Prostate gland (tissue), 2 donors: ENCODE results near the gene CTNNBIP1. TPM values are rescaled to one million over a fixed set of nuclear protein-coding genes. Genes with fewer than 3 reads are reported as not detected.

Experiments used
- DNase-seq: peaks from one replicate; pipeline ENCODE4 v3.0.0-alpha.2; 2019; ENCODE audit warnings: low spot score
- H3K27ac ChIP-seq, 2 donors: fragments of 200-600 bp; sonication (generic); 2 replicates each; pipeline ENCODE4 v1.5.1; 2017 to 2019
- H3K27me3 ChIP-seq: fragments of 200-600 bp; sonication (generic); replicated peaks from 2 replicates; pipeline ENCODE4 v1.5.1; 2019; ENCODE audit not compliant: insufficient read depth
- H3K36me3 ChIP-seq, 2 donors: fragments of 200-600 bp; sonication (generic); 1 replicate in 1 of 2; 2 replicates in 1 of 2; pipeline versions ENCODE4 v1.5.1 to v1.8.1; 2017 to 2019
- H3K4me1 ChIP-seq: fragments of 200-600 bp; sonication (generic); replicated peaks from 2 replicates; pipeline ENCODE4 v1.5.1; 2019
- H3K4me3 ChIP-seq, 2 donors: fragments of 200-600 bp; sonication (generic); 2 replicates each; pipeline ENCODE4 v1.5.1; 2017 to 2019
- H3K9me3 ChIP-seq: fragments of 200-600 bp; sonication (generic); 2 replicates; pipeline ENCODE4 v1.5.1; 2017
- POLR2A ChIP-seq: fragments of 450-650 bp; IDR thresholded peaks from one replicate; pipeline ENCODE4 v1.6.1; 2016; ENCODE audit warnings: antibody characterized with exemption, mild to moderate bottlenecking
- POLR2AphosphoS5 ChIP-seq: sonication (generic); formaldehyde crosslinking; IDR thresholded peaks from one replicate; pipeline ENCODE4 v1.6.1; 2017; ENCODE audit warnings: antibody characterized with exemption
- WGBS: methylation state at CpG from one replicate; pipeline ENCODE4 v1.1.5; 2018; 5-methylcytosine and 5-hydroxymethylcytosine counted together
- intact Hi-C: fragments of 100-400 bp; cut with DNase I; formaldehyde crosslinking; loops from one replicate; pipeline ENCODE4 v1.14.2; 2022
- total RNA-seq, 2 donors: library from RNA; depleted of rRNA; stranded (reverse); fragments of >200 nt; gene quantifications; one replicate each; pipeline ENCODE4 v1.1.0, GENCODE V29; 2016
- TF ChIP-seq, protein P1 (sequence below), 4 experiments: fragments of 200-600 bp in 2 of 4; fragments of 450-650 bp in 2 of 4; sonication (generic) in 2 of 4; IDR thresholded peaks; 1 replicate in 3 of 4; 2 replicates in 1 of 4; pipeline ENCODE4 v1.5.1; 2016 to 2019; ENCODE audit warnings: antibody characterized with exemption in 4 of 4, mild to moderate bottlenecking in 2 of 4, moderate library complexity in 2 of 4

CTNNBIP1 gene
- total RNA-seq, 2 donors from 2014 or later = 56.9 to 101 TPM

- Histone ChIP-seq H3K27ac (no peak overlapping the region), H3K9me3 (no peaks in the 10 kb centered on the region), H3K4me1 (peaks cover 2% of the 10 kb centered on the region), H3K36me3 (no peaks in the 10 kb centered on the region), H3K4me3 (no peak overlapping the region), H3K27me3 (no peaks in the 10 kb centered on the region)
- DNase-seq = no peak
- TF ChIP-seq, protein P1, sequence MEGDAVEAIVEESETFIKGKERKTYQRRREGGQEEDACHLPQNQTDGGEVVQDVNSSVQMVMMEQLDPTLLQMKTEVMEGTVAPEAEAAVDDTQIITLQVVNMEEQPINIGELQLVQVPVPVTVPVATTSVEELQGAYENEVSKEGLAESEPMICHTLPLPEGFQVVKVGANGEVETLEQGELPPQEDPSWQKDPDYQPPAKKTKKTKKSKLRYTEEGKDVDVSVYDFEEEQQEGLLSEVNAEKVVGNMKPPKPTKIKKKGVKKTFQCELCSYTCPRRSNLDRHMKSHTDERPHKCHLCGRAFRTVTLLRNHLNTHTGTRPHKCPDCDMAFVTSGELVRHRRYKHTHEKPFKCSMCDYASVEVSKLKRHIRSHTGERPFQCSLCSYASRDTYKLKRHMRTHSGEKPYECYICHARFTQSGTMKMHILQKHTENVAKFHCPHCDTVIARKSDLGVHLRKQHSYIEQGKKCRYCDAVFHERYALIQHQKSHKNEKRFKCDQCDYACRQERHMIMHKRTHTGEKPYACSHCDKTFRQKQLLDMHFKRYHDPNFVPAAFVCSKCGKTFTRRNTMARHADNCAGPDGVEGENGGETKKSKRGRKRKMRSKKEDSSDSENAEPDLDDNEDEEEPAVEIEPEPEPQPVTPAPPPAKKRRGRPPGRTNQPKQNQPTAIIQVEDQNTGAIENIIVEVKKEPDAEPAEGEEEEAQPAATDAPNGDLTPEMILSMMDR (IDR thresholded peaks at IDR 0.05) = no peak
- TF ChIP-seq POLR2AphosphoS5 = peak; percentile 11
- WGBS = 71% methylated on average over 5 of the region's 5 CpGs
- intact Hi-C loops = loop anchor here (2.0 to 10.0 kb wide), 3 partner anchors 159 to 461 kb away; partner anchors contain the start of gene UBE4B
These were observed 36.1 kb downstream of the CTNNBIP1 start for GRCh38 chr1:9873992-9874391.

DNA sequence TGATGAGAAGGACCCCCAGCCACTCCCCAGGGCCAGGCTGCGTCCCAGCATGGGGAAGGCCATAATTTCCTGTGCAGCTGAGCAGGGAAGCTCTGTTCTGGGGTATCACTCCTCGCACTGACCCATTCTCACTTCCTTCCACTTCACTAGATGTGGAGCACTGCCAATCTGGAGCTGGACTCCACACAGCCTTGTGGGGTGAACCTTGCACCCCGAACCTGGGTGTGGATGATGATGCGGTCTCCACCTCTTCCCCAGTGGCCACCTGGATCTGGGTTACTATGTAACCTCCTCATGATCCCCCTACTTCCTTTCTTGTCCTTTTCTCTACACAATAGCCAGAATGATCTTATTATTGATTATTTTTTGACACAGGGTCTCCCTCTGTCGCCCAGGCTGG lies 36.7 kb downstream of the CTNNBIP1 start:
- H3K27me3 ChIP-seq = no peaks in the 10 kb centered on the region

DNA sequence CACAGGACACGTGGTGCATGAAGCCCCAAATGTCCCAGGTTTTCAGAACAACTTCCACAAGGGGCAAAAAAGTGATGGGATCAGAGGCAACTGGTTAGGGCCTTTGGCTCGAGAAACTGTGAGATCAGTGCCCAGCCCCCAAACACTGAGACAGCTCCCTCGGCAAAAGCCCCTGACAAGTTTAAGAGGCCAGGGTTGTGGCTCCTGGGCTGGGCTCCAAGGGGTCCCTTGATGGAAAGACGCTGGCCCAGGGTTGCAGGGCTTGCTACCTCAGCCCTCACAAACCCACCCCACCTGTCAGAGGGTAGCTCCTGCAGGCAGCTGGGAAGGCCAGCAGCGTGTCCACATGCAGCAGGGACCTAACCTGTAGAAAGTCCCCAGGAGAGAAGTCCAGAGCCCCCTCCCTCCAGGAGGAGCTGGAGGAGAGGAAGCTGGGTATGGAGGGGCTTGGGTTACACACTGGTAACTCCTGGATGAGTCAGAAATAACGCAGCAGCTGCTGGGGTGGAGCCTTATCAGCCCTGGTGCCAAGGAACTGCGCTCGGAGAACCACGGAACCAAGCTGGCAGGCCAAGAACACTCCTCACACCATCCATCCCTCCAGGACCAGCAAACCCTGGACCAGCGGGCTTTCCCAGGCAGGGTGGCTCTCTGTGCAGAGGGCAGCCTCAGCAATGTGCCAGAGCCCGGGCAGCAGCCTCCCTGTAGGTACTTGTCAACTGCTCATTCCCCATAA lies 37.5 kb downstream of the CTNNBIP1 start:
- Histone ChIP-seq H3K9me3 (no peaks in the 10 kb centered on the region), H3K27me3 (no peaks in the 10 kb centered on the region), H3K36me3 (no peaks in the 10 kb centered on the region), H3K4me1 (peaks cover 2% of the 10 kb centered on the region), H3K4me3 (no peak overlapping the region), H3K27ac (no peak overlapping the region)
- intact Hi-C loops = loop anchor here (10.0 kb wide), 2 partner anchors 282 to 462 kb away; no protein-coding TSS in a partner anchor
- 83% methylated on average over 11 of the region's 11 CpGs for WGBS
- TF ChIP-seq POLR2AphosphoS5 (no peak), POLR2A (no peak)
- TF ChIP-seq, protein P1 (IDR thresholded peaks at IDR 0.05) = no peak
- no peak for DNase-seq

More for the DNA sequence above, 36.7 kb downstream of the CTNNBIP1 start:
- TF ChIP-seq, protein P1 (IDR thresholded peaks at IDR 0.05) = no peak
- TF ChIP-seq POLR2A (no peak), POLR2AphosphoS5 (no peak)
- H3K4me3 ChIP-seq = no peak overlapping the region
- H3K36me3 ChIP-seq = no peaks in the 10 kb centered on the region
- H3K9me3 ChIP-seq = no peaks in the 10 kb centered on the region
- H3K27ac ChIP-seq = no peak overlapping the region
- intact Hi-C loops = loop anchor here (10.0 kb wide), 2 partner anchors 281 to 461 kb away; no protein-coding TSS in a partner anchor
- peaks cover 2% of the 10 kb centered on the region for H3K4me1 ChIP-seq
- 92% methylated on average over 5 of the region's 5 CpGs for WGBS
- DNase-seq = no peak

DNA sequence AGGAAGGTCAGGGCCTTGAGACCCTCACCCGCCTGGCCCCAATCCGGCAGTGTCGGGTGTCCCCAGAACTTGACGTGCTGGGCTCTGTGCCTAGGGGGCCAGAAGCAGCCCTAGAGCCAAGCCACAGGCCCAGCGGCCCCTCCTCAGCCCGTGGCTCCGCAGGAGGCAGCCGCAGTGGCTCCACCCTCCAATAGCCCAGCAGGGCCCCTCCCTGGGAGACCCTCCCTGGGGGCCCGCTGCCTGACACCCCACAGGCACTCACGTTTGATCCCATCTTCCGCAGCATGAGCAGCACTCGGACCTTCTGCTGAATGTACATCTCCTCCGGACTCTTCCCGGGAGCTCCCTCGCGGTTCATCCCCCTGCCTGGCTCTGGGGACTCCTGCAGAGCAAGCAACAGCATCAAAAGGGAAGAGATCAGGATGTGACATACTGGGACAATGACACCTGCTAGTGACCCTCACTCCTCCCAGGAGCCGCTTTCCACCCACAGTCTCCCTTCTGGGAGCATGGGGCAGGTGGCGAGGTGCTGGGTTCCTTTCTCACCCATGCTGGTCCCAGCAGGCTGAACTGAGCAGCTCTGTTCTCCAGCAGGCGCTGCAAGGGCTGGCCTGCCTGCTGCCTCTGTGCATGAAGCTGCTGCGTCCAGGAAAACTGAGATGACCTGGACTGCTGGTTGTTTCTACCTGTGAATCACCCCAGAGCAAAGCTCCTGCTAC lies 38.2 kb downstream of the CTNNBIP1 start:
- Histone ChIP-seq H3K27ac (no peak overlapping the region), H3K4me3 (no peak overlapping the region), H3K36me3 (no peaks in the 10 kb centered on the region), H3K9me3 (no peaks in the 10 kb centered on the region), H3K27me3 (no peaks in the 10 kb centered on the region), H3K4me1 (peaks cover 2% of the 10 kb centered on the region)
- 89% methylated on average over 15 of the region's 20 CpGs for WGBS
- DNase-seq = no peak
- TF ChIP-seq, protein P1 (IDR thresholded peaks at IDR 0.05) = no peak
- TF ChIP-seq POLR2AphosphoS5 = no peak
- no peak for TF ChIP-seq POLR2A
- intact Hi-C loops = loop anchor here (10.0 kb wide), 2 partner anchors 283 to 463 kb away; no protein-coding TSS in a partner anchor
